NT2/D1 (cell line): ENCODE data around the gene KREMEN1.
"Not testable (repeated sequence)": the region's sequence is repeated elsewhere in the genome, so short reads cannot be mapped to it uniquely, and the experiment has no call there.

Experiments
- DNase-seq: peaks from one replicate; pipeline ENCODE4 v3.0.0-alpha.2; 2011; ENCODE audit warnings: low read depth, low spot score
- H3K27me3 ChIP-seq: 2 replicates; pipeline ENCODE4 v1.6.0; 2011; ENCODE audit warnings: mild to moderate bottlenecking; ENCODE audit not compliant: insufficient read length, insufficient read depth
- H3K36me3 ChIP-seq: 2 replicates; pipeline ENCODE4 v1.6.1; 2011; ENCODE audit warnings: mild to moderate bottlenecking, low read length, mixed read lengths; ENCODE audit not compliant: insufficient read depth, insufficient read length
- H3K4me1 ChIP-seq: 2 replicates; pipeline ENCODE4 v1.5.1; 2011; ENCODE audit not compliant: insufficient read depth, insufficient read length
- H3K4me3 ChIP-seq: 2 replicates; pipeline ENCODE4 v1.5.1; 2011; ENCODE audit warnings: low read depth; ENCODE audit not compliant: insufficient read length
- H3K9ac ChIP-seq: 2 replicates; pipeline ENCODE4 v1.6.0; 2011; ENCODE audit warnings: low read depth; ENCODE audit not compliant: insufficient read length
- H3K9me3 ChIP-seq: 2 replicates; pipeline ENCODE4 v1.5.1; 2011; ENCODE audit warnings: mild to moderate bottlenecking, low read length; ENCODE audit not compliant: insufficient read depth
- SUZ12 ChIP-seq: IDR thresholded peaks from 2 replicates; pipeline ENCODE4 v1.6.1; 2011; ENCODE audit not compliant: insufficient read length, insufficient read depth; ENCODE audit errors: extremely low read depth
- YY1 ChIP-seq: IDR thresholded peaks from 2 replicates; pipeline ENCODE4 v1.6.1; 2011; ENCODE audit not compliant: insufficient read length, insufficient read depth
- ZNF274 ChIP-seq: IDR thresholded peaks from 2 replicates; pipeline ENCODE4 v1.6.1; 2011; ENCODE audit warnings: mild to moderate bottlenecking, low read depth, low read length

KREMEN1 gene

DNA sequence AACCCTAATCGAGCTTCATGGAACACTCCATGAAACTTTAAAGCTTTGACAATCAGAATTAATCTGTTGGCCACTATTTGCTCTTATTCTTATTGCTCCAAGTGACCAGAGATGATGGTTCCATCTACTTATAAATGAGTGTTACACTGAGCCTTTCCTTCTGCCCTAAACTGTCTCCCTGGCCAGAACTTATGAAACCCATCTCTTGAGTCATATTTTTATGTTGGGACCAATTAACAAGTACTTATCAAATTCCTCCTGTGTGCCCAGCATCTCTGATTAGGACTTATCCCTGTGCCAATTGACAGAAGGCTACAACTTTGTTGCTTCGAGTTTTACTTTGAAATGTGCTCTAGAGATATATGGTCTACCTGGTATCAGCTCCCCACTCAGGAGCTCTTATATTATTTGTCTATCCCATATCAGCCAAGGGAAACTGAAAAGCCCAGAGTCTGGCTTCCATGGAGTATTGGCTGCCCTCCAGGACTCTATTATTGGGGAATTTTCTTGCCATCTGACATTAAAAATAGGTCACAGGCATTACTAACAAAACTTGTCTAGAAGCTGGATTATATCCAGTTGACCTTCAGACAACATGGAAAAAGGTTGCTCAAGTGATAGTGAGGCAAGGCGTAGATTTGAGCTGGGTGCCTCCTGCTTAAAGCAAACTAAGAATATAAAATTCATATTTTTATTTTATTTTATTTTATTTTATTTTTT lies 8.8 kb downstream of the KREMEN1 start:
- Histone ChIP-seq H3K4me3 (no peak overlapping the region), H3K9ac (no peak overlapping the region), H3K36me3 (no peaks in the 10 kb centered on the region), H3K4me1 (no peaks in the 10 kb centered on the region), H3K9me3 (no peaks in the 10 kb centered on the region), H3K27me3 (no peaks in the 10 kb centered on the region)
- no peak for DNase-seq
- no peak for TF ChIP-seq ZNF274
- TF ChIP-seq YY1: no peak
- no peak for TF ChIP-seq SUZ12

GRCh38 chr22:29082826-29083545 lies 10.2 kb downstream of the KREMEN1 start:
- Histone ChIP-seq H3K36me3 (no peaks in the 10 kb centered on the region), H3K9ac (no peak overlapping the region), H3K27me3 (no peaks in the 10 kb centered on the region), H3K4me1 (no peaks in the 10 kb centered on the region), H3K9me3 (no peaks in the 10 kb centered on the region), H3K4me3 (no peak overlapping the region)
- DNase-seq: no peak
- no peak for TF ChIP-seq SUZ12
- TF ChIP-seq ZNF274: no peak
- TF ChIP-seq YY1: no peak

- H3K9ac ChIP-seq, H3K36me3 ChIP-seq, H3K9me3 ChIP-seq, DNase-seq, H3K4me3 ChIP-seq, H3K4me1 ChIP-seq, H3K27me3 ChIP-seq: not testable (repeated sequence)
Observed at GRCh38 chr22:29083576-29083932, 10.7 kb downstream of the KREMEN1 start.

GRCh38 chr22:29083933-29084591 lies 11.2 kb downstream of the KREMEN1 start:
- Histone ChIP-seq H3K36me3 (no peaks in the 10 kb centered on the region), H3K9me3 (no peaks in the 10 kb centered on the region), H3K4me3 (no peak overlapping the region), H3K27me3 (no peaks in the 10 kb centered on the region), H3K9ac (no peak overlapping the region), H3K4me1 (no peaks in the 10 kb centered on the region)
- DNase-seq: no peak
- no peak for TF ChIP-seq ZNF274
- no peak for TF ChIP-seq YY1
- TF ChIP-seq SUZ12: no peak

- Histone ChIP-seq H3K4me1 (no peaks in the 10 kb centered on the region), H3K9ac (no peak overlapping the region), H3K4me3 (no peak overlapping the region), H3K36me3 (no peaks in the 10 kb centered on the region), H3K9me3 (no peaks in the 10 kb centered on the region), H3K27me3 (no peaks in the 10 kb centered on the region)
- DNase-seq: no peak
- no peak for TF ChIP-seq YY1
- TF ChIP-seq SUZ12: no peak
- TF ChIP-seq ZNF274: no peak
Observed at GRCh38 chr22:29087012-29087411, 14.2 kb downstream of the KREMEN1 start.

- no peaks in the 10 kb centered on the region for H3K9me3 ChIP-seq
- no peak for DNase-seq
- TF ChIP-seq SUZ12: no peak
- TF ChIP-seq YY1: no peak
- TF ChIP-seq ZNF274: no peak
Observed at GRCh38 chr22:29088809-29089208, 16.0 kb downstream of the KREMEN1 start.

DNA sequence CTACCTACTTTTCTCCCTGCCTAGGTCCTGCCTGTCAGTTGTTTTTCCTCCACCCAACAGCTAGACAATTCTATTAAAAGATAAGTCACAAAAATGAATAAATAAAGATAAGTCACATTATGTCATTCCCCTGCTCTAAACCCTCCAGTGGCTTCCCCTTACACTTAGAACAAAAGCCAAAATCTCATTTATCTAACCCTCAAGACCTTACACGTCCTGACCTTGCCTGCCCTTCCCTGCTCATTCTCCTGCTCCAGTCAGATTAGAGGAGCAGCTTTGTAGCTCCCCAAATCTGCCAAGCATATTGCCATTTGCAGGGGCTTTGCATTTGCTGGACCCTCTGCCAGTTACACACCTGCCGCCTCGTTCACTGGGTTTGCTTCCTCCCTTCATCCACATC lies 16.7 kb downstream of the KREMEN1 start:
- Histone ChIP-seq H3K4me3 (no peak overlapping the region), H3K9ac (no peak overlapping the region), H3K36me3 (no peaks in the 10 kb centered on the region), H3K27me3 (no peaks in the 10 kb centered on the region), H3K4me1 (no peaks in the 10 kb centered on the region), H3K9me3 (no peaks in the 10 kb centered on the region)
- no peak for TF ChIP-seq ZNF274
- TF ChIP-seq YY1: no peak
- TF ChIP-seq SUZ12: no peak
- DNase-seq: no peak

More at GRCh38 chr22:29088809-29089208, 16.0 kb downstream of the KREMEN1 start:
- H3K36me3 ChIP-seq: no peaks in the 10 kb centered on the region
- H3K27me3 ChIP-seq: no peaks in the 10 kb centered on the region
- no peaks in the 10 kb centered on the region for H3K4me1 ChIP-seq
- no peak overlapping the region for H3K9ac ChIP-seq
- no peak overlapping the region for H3K4me3 ChIP-seq
